ENCODE measurements around the gene BICD2.

The BICD2 gene

DNA sequence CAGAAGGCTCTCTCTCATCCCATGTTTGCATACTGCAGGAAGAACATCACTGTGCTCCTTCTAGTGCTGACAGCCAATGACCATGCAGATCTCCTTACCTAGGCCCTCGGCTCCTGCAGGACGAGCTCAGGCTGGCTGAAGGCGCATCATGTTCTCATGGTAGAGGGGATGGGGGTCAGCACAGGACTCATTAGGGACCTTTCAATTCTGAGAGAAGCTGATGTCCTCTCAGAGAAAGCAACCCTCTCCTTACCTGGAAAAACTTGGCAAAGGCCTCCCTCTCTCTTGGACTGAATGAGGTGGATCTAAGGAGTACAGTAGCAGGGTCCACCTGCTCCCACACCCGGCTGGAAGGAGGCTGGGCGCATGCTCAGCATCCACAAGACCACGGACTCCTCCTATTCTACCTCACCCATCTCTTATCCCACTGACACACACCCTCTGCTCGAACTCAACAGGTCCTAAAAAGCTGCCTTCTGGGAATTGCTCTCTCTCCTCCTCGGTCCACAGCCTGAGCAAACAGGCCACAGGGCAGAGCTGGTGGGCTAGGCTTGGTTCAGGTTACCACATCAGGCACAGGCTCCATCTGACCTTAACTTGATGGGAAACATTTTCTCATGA lies 97.6 kb downstream of the BICD2 start:
- TF ChIP-seq GLIS3 (CRISPR knock-in tag; IDR thresholded peaks at IDR 0.05) (no peak), ZNF70 (CRISPR knock-in tag; IDR thresholded peaks at IDR 0.05) (no peak), ISL1 (CRISPR knock-in tag; IDR thresholded peaks at IDR 0.05) (no peak), ZC3H10 (CRISPR knock-in tag; IDR thresholded peaks at IDR 0.05) (no peak), CSDC2 (CRISPR knock-in tag; IDR thresholded peaks at IDR 0.05) (no peak), ESRRG (CRISPR knock-in tag; IDR thresholded peaks at IDR 0.05) (no peak), TOX (CRISPR knock-in tag; IDR thresholded peaks at IDR 0.05; ENCODE audit: borderline replicate concordance) (no peak), ZFP30 (CRISPR knock-in tag; IDR thresholded peaks at IDR 0.05) (no peak), ZFP3 (CRISPR knock-in tag; IDR thresholded peaks at IDR 0.05) (no peak), ZNF8 (CRISPR knock-in tag; IDR thresholded peaks at IDR 0.05) (no peak)
- TF ChIP-seq, protein P1, sequence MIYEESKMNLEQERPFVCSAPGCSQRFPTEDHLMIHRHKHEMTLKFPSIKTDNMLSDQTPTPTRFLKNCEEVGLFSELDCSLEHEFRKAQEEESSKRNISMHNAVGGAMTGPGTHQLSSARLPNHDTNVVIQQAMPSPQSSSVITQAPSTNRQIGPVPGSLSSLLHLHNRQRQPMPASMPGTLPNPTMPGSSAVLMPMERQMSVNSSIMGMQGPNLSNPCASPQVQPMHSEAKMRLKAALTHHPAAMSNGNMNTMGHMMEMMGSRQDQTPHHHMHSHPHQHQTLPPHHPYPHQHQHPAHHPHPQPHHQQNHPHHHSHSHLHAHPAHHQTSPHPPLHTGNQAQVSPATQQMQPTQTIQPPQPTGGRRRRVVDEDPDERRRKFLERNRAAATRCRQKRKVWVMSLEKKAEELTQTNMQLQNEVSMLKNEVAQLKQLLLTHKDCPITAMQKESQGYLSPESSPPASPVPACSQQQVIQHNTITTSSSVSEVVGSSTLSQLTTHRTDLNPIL (CRISPR knock-in tag; IDR thresholded peaks at IDR 0.05; ENCODE audit: low read depth) = no peak
- TF ChIP-seq, protein P2, sequence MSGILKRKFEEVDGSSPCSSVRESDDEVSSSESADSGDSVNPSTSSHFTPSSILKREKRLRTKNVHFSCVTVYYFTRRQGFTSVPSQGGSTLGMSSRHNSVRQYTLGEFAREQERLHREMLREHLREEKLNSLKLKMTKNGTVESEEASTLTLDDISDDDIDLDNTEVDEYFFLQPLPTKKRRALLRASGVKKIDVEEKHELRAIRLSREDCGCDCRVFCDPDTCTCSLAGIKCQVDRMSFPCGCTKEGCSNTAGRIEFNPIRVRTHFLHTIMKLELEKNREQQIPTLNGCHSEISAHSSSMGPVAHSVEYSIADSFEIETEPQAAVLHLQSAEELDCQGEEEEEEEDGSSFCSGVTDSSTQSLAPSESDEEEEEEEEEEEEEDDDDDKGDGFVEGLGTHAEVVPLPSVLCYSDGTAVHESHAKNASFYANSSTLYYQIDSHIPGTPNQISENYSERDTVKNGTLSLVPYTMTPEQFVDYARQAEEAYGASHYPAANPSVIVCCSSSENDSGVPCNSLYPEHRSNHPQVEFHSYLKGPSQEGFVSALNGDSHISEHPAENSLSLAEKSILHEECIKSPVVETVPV (CRISPR knock-in tag; IDR thresholded peaks at IDR 0.05) = no peak
- no peak for ATAC-seq

DNA sequence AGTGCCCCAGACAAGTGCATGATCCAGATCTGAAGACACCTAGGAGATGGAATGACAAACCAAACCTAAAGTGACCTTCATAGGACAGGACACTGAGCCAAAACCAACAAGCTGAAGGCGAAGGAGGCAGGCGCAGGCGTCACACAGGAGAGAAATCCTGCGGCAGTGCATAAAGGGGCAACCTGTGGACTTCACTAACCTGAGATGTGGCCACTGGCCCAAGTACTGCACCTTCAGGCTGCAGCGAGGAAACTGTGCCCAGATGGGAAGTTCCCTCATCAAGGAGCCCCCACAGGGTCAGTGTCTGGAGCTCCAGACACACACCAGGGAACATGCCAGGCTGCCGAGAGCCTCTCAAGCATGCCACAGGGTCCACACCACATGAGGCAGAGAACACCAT lies 98.4 kb downstream of the BICD2 start:
- no peak for ATAC-seq
- TF ChIP-seq, protein P1 (CRISPR knock-in tag; IDR thresholded peaks at IDR 0.05; ENCODE audit: low read depth) = no peak
- TF ChIP-seq, protein P3, sequence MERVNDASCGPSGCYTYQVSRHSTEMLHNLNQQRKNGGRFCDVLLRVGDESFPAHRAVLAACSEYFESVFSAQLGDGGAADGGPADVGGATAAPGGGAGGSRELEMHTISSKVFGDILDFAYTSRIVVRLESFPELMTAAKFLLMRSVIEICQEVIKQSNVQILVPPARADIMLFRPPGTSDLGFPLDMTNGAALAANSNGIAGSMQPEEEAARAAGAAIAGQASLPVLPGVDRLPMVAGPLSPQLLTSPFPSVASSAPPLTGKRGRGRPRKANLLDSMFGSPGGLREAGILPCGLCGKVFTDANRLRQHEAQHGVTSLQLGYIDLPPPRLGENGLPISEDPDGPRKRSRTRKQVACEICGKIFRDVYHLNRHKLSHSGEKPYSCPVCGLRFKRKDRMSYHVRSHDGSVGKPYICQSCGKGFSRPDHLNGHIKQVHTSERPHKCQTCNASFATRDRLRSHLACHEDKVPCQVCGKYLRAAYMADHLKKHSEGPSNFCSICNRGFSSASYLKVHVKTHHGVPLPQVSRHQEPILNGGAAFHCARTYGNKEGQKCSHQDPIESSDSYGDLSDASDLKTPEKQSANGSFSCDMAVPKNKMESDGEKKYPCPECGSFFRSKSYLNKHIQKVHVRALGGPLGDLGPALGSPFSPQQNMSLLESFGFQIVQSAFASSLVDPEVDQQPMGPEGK (CRISPR knock-in tag; IDR thresholded peaks at IDR 0.05; ENCODE audit: borderline replicate concordance) = no peak
- TF ChIP-seq ZFP3 (CRISPR knock-in tag; IDR thresholded peaks at IDR 0.05) = no peak

DNA sequence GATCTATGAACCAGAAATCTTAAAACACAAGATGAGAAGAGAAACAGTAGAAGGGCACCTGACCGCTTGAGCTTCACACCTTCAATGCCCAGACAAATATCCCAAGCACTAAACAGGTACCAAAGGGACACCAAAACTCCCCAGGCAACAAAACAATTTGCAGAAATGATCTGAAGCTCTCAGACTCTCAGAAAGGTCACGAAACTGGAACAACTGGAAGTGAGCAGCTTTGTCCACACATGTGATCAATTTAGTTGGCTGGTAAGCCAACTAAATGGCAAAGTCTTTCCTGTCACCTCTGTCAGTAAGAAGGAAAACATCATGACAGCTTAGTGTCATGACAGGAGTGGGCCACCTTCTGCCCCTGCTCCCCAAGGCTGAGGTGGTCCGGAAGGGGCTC lies 98.8 kb downstream of the BICD2 start:
- ATAC-seq = no peak
- TF ChIP-seq ZC3H10 (CRISPR knock-in tag; IDR thresholded peaks at IDR 0.05) (no peak), ARNTL (CRISPR knock-in tag; IDR thresholded peaks at IDR 0.05; ENCODE audit: borderline replicate concordance, low read depth) (no peak), ZNF70 (CRISPR knock-in tag; IDR thresholded peaks at IDR 0.05) (no peak), OSR1 (CRISPR knock-in tag; IDR thresholded peaks at IDR 0.05) (no peak), ESRRG (CRISPR knock-in tag; IDR thresholded peaks at IDR 0.05) (no peak), RARB (CRISPR knock-in tag; IDR thresholded peaks at IDR 0.05) (no peak), GLIS3 (CRISPR knock-in tag; IDR thresholded peaks at IDR 0.05) (no peak), ZFP30 (CRISPR knock-in tag; IDR thresholded peaks at IDR 0.05) (no peak), TOX (CRISPR knock-in tag; IDR thresholded peaks at IDR 0.05; ENCODE audit: borderline replicate concordance) (no peak), ZFP3 (CRISPR knock-in tag; IDR thresholded peaks at IDR 0.05) (no peak), PPARA (CRISPR knock-in tag; IDR thresholded peaks at IDR 0.05; ENCODE audit: borderline replicate concordance) (no peak), SNAI2 (CRISPR knock-in tag; IDR thresholded peaks at IDR 0.05) (no peak), ZNF565 (CRISPR knock-in tag; conservative IDR thresholded peaks at IDR 0.05; ENCODE audit: low read depth) (no peak)
- TF ChIP-seq, protein P1 (CRISPR knock-in tag; IDR thresholded peaks at IDR 0.05; ENCODE audit: low read depth) = no peak
- TF ChIP-seq, protein P4, sequence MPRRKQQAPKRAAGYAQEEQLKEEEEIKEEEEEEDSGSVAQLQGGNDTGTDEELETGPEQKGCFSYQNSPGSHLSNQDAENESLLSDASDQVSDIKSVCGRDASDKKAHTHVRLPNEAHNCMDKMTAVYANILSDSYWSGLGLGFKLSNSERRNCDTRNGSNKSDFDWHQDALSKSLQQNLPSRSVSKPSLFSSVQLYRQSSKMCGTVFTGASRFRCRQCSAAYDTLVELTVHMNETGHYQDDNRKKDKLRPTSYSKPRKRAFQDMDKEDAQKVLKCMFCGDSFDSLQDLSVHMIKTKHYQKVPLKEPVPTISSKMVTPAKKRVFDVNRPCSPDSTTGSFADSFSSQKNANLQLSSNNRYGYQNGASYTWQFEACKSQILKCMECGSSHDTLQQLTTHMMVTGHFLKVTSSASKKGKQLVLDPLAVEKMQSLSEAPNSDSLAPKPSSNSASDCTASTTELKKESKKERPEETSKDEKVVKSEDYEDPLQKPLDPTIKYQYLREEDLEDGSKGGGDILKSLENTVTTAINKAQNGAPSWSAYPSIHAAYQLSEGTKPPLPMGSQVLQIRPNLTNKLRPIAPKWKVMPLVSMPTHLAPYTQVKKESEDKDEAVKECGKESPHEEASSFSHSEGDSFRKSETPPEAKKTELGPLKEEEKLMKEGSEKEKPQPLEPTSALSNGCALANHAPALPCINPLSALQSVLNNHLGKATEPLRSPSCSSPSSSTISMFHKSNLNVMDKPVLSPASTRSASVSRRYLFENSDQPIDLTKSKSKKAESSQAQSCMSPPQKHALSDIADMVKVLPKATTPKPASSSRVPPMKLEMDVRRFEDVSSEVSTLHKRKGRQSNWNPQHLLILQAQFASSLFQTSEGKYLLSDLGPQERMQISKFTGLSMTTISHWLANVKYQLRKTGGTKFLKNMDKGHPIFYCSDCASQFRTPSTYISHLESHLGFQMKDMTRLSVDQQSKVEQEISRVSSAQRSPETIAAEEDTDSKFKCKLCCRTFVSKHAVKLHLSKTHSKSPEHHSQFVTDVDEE (CRISPR knock-in tag; IDR thresholded peaks at IDR 0.05) = no peak
- TF ChIP-seq, protein P3 (CRISPR knock-in tag; IDR thresholded peaks at IDR 0.05; ENCODE audit: borderline replicate concordance) = no peak
- TF ChIP-seq, protein P5, sequence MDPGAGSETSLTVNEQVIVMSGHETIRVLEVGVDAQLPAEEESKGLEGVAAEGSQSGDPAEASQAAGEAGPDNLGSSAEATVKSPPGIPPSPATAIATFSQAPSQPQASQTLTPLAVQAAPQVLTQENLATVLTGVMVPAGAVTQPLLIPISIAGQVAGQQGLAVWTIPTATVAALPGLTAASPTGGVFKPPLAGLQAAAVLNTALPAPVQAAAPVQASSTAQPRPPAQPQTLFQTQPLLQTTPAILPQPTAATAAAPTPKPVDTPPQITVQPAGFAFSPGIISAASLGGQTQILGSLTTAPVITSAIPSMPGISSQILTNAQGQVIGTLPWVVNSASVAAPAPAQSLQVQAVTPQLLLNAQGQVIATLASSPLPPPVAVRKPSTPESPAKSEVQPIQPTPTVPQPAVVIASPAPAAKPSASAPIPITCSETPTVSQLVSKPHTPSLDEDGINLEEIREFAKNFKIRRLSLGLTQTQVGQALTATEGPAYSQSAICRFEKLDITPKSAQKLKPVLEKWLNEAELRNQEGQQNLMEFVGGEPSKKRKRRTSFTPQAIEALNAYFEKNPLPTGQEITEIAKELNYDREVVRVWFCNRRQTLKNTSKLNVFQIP (CRISPR knock-in tag; IDR thresholded peaks at IDR 0.05; ENCODE audit: borderline replicate concordance, low read depth) = no peak

All from SK-N-SH treated with all-trans-retinoic acid at 6 μM for 48 hours (cell line).